Hindlimb muscle (tissue), 1 donor: ENCODE measurements around the gene TBR1. TPM values are rescaled to one million over a fixed set of nuclear protein-coding genes. Genes with fewer than 3 reads are reported as not detected.

Experiments
- DNase-seq: peaks from one replicate; pipeline ENCODE4 v3.0.0-alpha.2; 2013
- polyA plus RNA-seq: library from polyadenylated mRNA; unstranded; fragments of 120-200 nt; gene quantifications from one replicate; pipeline ENCODE4 v1.2.1, GENCODE V29; 2013; ENCODE audit not compliant: insufficient read length

Gene TBR1
- polyA plus RNA-seq, 1 donor: not detected

DNA sequence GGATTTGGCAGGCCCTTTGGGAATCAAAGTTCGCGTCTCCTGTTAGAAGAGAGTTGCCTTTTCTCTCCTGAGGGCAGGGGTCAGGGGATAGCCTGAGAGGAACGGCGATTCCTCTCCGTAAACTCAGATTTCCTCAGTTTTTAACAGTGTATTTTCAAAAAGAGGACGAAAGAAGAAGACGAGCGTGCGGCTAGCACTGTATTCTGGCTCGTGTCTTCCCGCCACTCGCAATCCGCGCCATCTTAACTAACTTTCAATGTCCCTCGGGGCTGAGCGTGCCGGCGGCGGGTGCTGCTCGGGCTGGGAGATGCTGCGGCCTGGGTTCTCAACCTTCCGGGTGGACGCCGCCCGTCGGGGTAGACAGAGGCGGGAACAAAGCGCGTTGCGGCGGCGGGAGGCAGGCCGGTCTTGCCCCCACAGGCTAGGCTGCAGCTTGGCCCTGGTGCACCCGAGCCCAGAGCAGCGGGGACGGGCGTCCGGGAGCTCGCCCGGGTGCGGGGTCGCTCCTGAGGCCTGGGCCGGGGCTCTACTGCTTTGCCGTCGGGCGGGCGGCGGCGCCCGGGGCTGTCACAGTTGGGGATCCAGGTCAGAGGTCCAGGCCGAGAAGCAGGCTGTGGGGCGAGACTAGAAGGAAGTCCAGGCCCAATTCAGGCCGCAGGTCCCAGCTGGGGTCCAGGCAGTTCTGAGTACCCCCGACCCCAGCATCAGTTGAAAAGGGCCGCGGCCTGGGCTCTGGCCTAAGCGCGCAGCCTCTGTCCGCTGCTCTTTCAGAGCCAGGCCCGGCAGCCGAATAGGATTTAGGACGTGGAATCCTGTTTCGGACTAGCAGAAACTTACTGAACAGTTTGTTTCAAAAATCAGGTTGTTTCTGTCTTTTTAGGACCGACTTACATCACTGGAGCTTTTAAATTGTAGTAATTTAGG lies 11.8 kb downstream of the TBR1 start:
- DNase-seq: no peak

DNA sequence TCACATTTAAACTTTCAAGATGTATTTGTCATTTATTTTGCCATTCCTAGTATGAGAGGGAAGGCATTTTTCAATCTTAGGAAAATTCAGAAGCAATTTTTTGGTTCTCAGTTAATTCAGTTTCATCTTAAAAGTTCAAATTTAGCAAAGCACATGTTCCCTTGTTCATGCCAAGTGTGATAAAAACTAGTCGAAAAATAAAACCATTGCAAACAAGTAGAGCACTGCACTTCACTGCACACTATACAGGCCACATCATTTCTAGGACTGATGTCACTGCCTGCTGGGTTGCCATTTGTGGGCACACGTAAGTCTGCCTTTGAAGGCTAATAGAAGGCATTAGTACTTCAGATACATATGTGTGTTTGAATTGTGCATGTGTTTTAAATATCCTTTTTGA lies 14.3 kb downstream of the TBR1 start:
- DNase-seq: no peak

DNA sequence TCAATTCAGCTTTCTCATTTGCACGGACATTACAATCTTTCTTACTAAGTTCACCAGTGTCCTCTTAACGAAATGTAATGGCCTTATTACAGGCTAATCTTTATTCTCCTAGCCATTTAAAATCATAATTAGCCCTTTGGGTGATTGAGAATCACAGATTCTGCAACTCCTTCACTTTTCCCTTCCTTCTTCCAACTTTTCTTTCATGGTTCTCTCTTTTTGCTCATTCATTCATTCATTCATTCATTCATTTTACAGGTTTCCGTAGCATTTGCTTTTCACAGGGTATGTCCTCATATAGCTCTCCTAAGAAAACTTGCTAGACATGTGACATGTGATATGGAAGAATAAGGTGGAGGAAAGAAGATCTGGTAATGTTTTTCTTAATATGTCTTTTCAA lies 16.0 kb downstream of the TBR1 start:
- DNase-seq: no peak

DNA sequence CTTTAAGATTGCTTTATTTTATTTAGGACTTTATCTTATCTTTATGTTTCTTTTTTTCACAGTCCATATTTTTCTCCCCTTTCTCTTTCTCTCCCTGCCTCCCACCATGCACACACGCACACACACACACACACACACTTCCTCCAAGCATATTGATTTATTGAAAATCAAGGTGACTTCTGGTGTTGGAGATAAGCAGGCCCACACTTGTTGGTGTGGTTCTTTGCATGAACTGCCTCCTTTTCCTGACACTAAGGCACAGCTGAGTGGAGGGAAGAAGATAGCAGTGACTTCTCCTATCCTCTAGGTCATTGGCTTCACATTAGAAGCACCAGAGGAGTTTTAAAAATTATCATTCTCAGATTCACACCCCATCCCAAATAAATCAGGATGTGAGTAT lies 18.0 kb downstream of the TBR1 start:
- no peak for DNase-seq

DNA sequence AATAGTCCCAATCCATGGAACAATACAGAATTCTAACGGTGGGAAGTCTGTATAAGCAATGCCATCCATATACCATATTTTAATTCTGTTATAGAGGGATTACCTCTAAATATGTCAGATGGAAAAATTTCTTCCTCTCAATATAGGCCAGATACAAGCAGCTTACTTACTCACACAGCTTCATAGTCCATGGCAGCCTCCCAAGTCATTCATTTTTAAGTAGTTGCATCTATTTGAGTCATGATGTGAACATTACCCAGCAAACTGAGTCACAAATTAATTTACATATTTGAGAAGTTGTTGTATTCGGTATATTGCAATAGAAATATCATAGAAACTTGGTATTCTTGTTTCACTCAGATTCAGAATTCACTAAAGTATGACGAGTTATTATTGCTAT lies 20.3 kb downstream of the TBR1 start:
- no peak for DNase-seq

DNA sequence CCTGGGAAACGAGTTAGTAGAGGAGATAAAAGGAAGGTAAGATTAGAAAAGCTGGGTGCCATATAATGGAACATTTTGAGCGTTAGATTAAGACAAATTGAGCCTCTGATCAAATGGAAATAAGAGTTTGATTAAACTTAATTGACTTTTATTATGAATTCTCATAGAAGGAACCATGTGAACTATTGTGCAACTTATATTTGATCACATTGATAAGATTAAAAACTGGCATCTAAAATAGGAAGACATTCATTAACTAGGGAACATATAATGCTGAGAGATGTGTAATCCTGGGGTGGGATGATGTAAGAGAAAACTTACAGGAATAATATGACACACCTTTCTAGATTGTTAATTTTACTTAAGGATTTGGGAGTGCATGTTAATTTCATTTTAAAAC lies 22.5 kb downstream of the TBR1 start:
- no peak for DNase-seq

DNA sequence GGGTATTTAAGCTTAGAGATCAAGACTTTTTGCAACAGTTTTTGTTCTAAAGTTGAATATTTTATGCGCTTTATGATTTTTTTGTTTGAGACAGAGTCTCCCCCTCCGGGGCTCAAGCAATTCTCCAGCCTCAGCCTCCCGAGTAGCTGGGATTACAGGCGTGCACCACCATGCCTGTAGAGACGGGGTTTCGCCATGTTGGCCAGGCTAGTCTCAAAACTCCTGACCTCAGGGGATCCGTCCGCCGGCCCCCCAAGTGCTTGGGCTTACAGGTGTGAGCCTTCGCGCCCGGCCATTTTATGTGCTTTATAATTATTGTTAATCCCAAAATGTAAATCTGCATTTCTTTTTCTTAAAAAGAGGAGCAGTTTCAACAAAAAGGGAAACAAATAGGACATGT lies 29.0 kb downstream of the TBR1 start:
- no peak for DNase-seq

DNA sequence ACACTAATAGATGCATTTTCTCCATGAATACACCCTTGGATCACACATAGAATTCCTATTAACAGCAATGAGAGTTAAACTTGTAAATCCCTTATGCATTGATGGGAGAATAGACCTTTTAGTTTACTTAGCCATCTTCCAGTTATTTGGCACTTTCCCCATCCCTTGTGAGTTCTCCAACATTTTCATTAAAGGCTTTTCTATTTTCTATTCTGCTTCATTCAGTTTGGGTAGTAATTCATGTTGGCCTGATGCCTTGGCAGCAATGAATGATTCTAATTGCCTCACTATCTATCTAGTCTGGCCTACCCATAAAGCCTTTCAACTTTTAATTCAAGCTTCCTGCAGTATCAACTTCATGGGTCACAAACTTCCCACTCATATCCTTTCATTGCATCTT lies 32.3 kb downstream of the TBR1 start:
- DNase-seq: no peak

DNA sequence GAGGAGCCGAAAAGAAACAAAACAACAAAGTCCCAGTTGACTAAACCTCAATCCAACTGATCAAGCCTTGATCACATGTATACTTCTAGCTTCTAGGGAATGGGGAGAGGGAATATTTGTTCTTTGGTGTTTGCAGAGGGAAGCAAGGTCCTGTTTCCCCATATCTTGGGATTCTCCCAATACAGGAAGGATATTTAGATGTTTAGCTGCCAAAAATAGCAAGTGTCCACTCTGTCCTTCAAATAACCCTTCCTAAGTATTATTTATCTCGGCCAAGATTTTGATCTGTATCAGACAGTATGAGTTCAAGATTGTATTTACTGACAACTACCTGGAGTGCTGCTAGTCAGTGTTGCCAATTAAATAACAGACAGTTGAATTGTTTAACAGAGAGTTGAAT lies 55.5 kb downstream of the TBR1 start:
- DNase-seq: no peak

DNA sequence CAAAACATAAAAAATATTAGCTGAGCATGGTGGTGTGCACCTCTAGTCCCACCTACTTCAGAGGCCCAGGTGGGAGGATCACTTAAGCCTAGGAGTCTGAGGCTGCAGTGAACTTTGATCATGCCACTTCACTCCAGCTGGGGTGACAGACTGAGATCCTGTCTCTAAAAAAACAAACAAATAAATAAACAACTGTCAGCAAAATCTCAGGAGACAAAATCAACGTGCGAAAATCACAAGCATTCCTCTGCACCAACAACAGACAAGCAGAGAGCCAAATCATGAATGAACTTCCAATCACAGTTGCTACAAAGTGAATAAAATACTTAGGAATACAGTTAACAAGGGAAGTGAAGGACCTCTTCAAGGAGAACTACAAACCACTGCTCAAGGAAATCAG lies 58.8 kb downstream of the TBR1 start:
- no peak for DNase-seq

Other genes starting within 250 kb of the TBR1 start
- gene PSMD14, start 107.9 kb upstream of the TBR1 start, polyA plus RNA-seq: 35.7 TPM
- 0.17 TPM for gene SLC4A10, start 208.1 kb downstream of the TBR1 start, polyA plus RNA-seq